Bronchial epithelial cell (primary cell): ENCODE results near the gene PCDHB7. TPM values are rescaled to one million over a fixed set of nuclear protein-coding genes. Genes with fewer than 3 reads are reported as not detected.
"Not testable (repeated sequence)": the region's sequence is repeated elsewhere in the genome, so short reads cannot be mapped to it uniquely, and the experiment has no call there.

Source experiments
- DNase-seq: peaks from one replicate; pipeline ENCODE4 v3.0.0-alpha.2; 2010; ENCODE audit warnings: low read depth
- FAIRE-seq: peaks from 2 replicates; lab custom pipeline; 2011; peaks lifted over from hg19 to GRCh38; lab: Jason Lieb, UNC
- H3K27me3 ChIP-seq: 2 replicates; pipeline ENCODE4 v1.5.1; 2011; ENCODE audit warnings: low read length; ENCODE audit not compliant: control insufficient read depth, insufficient read depth
- H3K36me3 ChIP-seq: 2 replicates; pipeline ENCODE4 v1.5.1; 2011; ENCODE audit warnings: low read length; ENCODE audit not compliant: control insufficient read depth, insufficient read depth
- H3K4me3 ChIP-seq: 2 replicates; pipeline ENCODE4 v1.5.1; 2011; ENCODE audit warnings: mild to moderate bottlenecking, low read depth, low read length, control low read depth
- total RNA-seq: library from RNA; depleted of rRNA; stranded (reverse); fragments of >200 nt; gene quantifications from 2 replicates; pipeline ENCODE4 v1.2.1, GENCODE V29; 2014
- TF ChIP-seq, protein P1 (sequence below): IDR thresholded peaks from 2 replicates; pipeline ENCODE4 v1.5.1; 2011; ENCODE audit warnings: mild to moderate bottlenecking, moderate library complexity, low read length, control low read depth, inconsistent platforms; ENCODE audit not compliant: insufficient read depth, severe bottlenecking

Gene PCDHB7
- total RNA-seq, result not detected in 2 replicates

DNA sequence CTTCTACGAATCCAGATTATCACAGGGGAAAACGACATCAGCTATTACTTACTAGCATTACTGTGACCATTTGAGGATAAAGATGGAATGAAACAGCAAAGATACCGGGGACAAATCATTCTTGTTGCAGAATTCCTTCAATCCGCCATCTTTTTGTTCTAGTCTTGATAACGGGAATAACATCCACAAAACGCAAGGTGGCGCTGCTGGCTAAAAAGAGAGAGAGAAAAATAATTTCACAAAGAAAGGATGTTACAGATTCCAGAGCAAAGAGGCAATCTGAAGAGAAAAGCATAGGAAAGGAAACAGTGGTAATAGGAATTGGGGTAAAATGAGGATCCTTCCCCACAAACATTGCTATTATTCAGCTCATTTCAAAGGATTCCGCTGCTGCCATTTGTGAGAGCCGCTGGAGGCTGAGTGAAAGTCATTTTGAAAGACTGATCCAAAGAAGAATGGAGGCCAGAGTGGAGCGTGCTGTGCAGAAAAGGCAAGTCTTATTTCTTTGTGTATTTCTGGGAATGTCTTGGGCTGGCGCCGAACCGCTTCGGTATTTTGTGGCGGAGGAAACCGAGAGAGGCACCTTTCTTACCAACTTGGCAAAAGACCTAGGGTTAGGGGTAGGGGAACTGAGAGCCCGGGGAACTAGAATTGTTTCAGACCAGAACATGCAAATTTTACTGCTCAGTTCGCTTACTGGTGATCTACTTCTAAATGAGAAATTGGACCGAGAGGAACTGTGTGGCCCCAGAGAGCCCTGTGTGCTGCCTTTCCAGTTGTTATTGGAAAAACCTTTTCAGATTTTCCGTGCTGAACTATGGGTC, at the start of gene PCDHB7:
PCDHB7 (plus strand) TSS at position 264 of the 824 bp plus-strand sequence; CDS start at position 456, 192 bp downstream.
- TF ChIP-seq, protein P1, sequence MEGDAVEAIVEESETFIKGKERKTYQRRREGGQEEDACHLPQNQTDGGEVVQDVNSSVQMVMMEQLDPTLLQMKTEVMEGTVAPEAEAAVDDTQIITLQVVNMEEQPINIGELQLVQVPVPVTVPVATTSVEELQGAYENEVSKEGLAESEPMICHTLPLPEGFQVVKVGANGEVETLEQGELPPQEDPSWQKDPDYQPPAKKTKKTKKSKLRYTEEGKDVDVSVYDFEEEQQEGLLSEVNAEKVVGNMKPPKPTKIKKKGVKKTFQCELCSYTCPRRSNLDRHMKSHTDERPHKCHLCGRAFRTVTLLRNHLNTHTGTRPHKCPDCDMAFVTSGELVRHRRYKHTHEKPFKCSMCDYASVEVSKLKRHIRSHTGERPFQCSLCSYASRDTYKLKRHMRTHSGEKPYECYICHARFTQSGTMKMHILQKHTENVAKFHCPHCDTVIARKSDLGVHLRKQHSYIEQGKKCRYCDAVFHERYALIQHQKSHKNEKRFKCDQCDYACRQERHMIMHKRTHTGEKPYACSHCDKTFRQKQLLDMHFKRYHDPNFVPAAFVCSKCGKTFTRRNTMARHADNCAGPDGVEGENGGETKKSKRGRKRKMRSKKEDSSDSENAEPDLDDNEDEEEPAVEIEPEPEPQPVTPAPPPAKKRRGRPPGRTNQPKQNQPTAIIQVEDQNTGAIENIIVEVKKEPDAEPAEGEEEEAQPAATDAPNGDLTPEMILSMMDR, result peak; percentile 23
- DNase-seq (no peak), FAIRE-seq (no peak)
- Histone ChIP-seq H3K36me3 (no peaks in the 10 kb centered on the region), H3K4me3 (no peak within 1 kb of the TSS), H3K27me3 (no peaks in the 10 kb centered on the region)

DNA sequence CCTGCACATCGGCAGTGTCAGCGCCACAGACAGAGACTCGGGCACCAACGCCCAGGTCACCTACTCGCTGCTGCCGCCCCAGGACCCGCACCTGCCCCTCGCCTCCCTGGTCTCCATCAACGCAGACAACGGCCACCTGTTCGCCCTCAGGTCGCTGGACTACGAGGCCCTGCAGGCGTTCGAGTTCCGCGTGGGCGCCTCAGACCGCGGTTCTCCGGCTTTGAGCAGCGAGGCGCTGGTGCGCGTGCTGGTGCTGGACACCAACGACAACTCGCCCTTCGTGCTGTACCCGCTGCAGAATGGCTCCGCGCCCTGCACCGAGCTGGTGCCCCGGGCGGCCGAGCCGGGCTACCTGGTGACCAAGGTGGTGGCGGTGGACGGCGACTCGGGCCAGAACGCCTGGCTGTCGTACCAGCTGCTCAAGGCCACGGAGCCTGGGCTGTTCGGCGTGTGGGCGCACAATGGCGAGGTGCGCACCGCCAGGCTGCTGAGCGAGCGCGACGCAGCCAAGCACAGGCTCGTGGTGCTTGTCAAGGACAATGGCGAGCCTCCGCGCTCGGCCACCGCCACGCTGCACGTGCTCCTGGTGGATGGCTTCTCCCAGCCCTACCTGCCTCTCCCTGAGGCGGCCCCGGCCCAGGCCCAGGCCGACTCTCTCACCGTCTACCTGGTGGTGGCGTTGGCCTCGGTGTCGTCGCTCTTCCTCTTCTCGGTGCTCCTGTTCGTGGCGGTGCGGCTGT, 48.9 kb upstream of the PCDHB7 start:
- not testable (repeated sequence) for H3K4me3 ChIP-seq, H3K36me3 ChIP-seq, DNase-seq, H3K27me3 ChIP-seq, FAIRE-seq

DNA sequence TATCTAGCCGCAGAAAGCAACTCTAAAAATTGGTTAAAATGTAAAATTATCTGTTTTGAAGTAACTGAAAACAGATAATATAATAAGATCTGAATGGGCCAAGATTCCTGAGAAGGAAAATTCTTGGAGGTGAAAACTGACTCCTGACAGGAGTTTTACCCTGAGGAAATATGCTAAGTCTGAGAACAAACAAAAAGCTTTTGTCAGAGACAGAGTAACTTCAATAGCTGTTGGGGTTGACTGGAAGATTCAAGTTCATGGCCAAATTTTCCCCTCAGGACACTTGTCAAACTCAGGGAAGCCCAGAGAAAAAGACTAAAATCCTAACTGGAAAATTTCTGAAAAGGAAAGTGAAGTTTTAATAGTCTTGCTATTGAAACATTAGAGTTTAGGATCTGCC, 45.1 kb upstream of the PCDHB7 start:
- FAIRE-seq (no peak), DNase-seq (no peak)
- no peak overlapping the region for H3K4me3 ChIP-seq
- H3K36me3 ChIP-seq, result no peaks in the 10 kb centered on the region
- TF ChIP-seq, protein P1, result no peak
- no peaks in the 10 kb centered on the region for H3K27me3 ChIP-seq

DNA sequence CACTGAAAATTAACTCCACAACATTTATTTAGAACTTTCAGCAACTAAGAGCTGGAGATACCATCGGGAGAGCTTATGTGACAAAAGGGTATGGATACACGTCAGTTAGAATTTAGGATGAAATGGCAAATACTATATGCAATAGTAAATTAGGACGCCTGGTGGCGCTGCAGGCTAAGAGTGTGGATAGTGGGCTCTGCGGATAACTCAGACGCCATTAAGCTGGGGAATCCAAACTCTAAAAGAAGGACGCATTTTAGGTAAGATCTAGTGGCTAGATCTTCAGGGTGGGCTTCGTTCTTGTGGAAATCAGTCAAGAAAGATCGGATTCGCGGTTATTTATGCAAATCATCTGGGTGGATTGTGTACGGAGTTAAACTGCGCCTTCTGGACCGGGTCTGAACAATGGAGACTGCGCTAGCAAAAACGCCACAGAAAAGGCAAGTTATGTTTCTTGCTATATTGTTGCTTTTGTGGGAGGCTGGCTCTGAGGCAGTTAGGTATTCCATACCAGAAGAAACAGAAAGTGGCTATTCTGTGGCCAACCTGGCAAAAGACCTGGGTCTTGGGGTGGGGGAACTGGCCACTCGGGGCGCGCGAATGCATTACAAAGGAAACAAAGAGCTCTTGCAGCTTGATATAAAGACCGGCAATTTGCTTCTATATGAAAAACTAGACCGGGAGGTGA, 37.3 kb upstream of the PCDHB7 start, which contains the start of gene PCDHB5:
PCDHB5 (plus strand) TSS at position 177 of the 688 bp plus-strand sequence; CDS start at position 406, 229 bp downstream.
- DNase-seq (peak; percentile 13), FAIRE-seq (no peak)
- Histone ChIP-seq H3K4me3 (peak within 1 kb of the TSS; percentile 20), H3K27me3 (no peaks in the 10 kb centered on the region), H3K36me3 (no peaks in the 10 kb centered on the region)
- TF ChIP-seq, protein P1, result peak; percentile 32

DNA sequence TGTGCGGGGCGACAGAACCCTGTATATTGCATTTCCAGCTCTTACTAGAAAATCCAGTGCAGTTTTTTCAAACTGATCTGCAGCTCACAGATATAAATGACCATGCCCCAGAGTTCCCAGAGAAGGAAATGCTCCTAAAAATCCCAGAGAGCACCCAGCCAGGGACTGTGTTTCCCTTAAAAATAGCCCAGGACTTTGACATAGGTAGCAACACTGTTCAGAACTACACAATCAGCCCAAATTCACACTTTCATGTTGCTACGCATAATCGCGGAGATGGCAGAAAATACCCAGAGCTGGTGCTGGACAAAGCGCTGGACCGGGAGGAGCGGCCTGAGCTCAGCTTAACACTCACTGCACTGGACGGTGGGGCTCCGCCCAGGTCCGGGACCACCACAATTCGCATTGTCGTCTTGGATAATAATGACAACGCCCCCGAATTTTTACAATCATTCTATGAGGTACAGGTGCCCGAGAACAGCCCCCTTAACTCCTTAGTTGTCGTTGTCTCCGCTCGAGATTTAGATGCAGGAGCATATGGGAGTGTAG, 36.7 kb upstream of the PCDHB7 start:
- FAIRE-seq (no peak), DNase-seq (no peak)
- no peak overlapping the region for H3K4me3 ChIP-seq
- H3K27me3 ChIP-seq, result no peaks in the 10 kb centered on the region
- no peaks in the 10 kb centered on the region for H3K36me3 ChIP-seq
- TF ChIP-seq, protein P1, result no peak

DNA sequence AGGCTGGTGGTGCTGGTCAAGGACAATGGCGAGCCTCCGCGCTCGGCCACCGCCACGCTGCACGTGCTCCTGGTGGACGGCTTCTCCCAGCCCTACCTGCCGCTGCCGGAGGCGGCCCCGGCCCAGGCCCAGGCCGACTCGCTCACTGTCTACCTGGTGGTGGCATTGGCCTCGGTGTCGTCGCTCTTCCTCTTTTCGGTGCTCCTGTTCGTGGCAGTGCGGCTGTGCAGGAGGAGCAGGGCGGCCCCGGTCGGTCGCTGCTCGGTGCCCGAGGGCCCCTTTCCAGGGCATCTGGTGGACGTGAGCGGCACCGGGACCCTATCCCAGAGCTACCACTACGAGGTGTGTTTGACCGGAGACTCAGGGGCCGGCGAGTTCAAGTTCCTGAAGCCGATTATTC, 35.1 kb upstream of the PCDHB7 start:
- not testable (repeated sequence) for H3K27me3 ChIP-seq, FAIRE-seq, H3K36me3 ChIP-seq, DNase-seq, H3K4me3 ChIP-seq
